ENCODE data around the gene GPC6.
"Not testable (repeated sequence)": the region's sequence is repeated elsewhere in the genome, so short reads cannot be mapped to it uniquely, and the experiment has no call there.

GPC6 gene

GRCh38 chr13:93226623-93227279 lies at the start of gene GPC6:
Gene GPC6, plus strand, starts transcription at chr13:93226807.
- peak; percentile 67 for DNase-seq (ENCODE audit: low spot score)

GRCh38 chr13:93180356-93180969 lies 46.1 kb upstream of the GPC6 start:
- no peak for DNase-seq (ENCODE audit: low spot score)

- no peak for DNase-seq (ENCODE audit: low spot score)
Observed at GRCh38 chr13:93182406-93182805, 44.2 kb upstream of the GPC6 start.

- DNase-seq (ENCODE audit: low spot score): no peak
Observed at GRCh38 chr13:93183302-93183701, 43.3 kb upstream of the GPC6 start.

- no peak for DNase-seq (ENCODE audit: low spot score)
Observed at GRCh38 chr13:93190006-93190405, 36.6 kb upstream of the GPC6 start.

- DNase-seq (ENCODE audit: low spot score): no peak
Observed at GRCh38 chr13:93193682-93194081, 32.9 kb upstream of the GPC6 start.

- DNase-seq (ENCODE audit: low spot score): no peak
Observed at GRCh38 chr13:93199856-93200255, 26.8 kb upstream of the GPC6 start.

GRCh38 chr13:93200626-93201025 lies 26.0 kb upstream of the GPC6 start:
- no peak for DNase-seq (ENCODE audit: low spot score)

GRCh38 chr13:93201992-93202558 lies 24.5 kb upstream of the GPC6 start:
- DNase-seq (ENCODE audit: low spot score): no peak

- not testable (repeated sequence) for DNase-seq (ENCODE audit: low spot score)
Observed at GRCh38 chr13:93206778-93207392, 19.7 kb upstream of the GPC6 start.

GRCh38 chr13:93216122-93216521 lies 10.5 kb upstream of the GPC6 start:
- no peak for DNase-seq (ENCODE audit: low spot score)

GRCh38 chr13:93217721-93218261 lies 8.8 kb upstream of the GPC6 start:
- no peak for DNase-seq (ENCODE audit: low spot score)

- no peak for DNase-seq (ENCODE audit: low spot score)
Observed at GRCh38 chr13:93218583-93218982, 8.0 kb upstream of the GPC6 start.

- DNase-seq (ENCODE audit: low spot score): no peak
Observed at GRCh38 chr13:93220073-93220472, 6.5 kb upstream of the GPC6 start.

GRCh38 chr13:93222976-93223375 lies 3.6 kb upstream of the GPC6 start:
- DNase-seq (ENCODE audit: low spot score): no peak

GRCh38 chr13:93224535-93224934 lies 2.1 kb upstream of the GPC6 start:
- DNase-seq (ENCODE audit: low spot score): no peak

GRCh38 chr13:93225610-93226009 lies 997 bp upstream of the GPC6 start:
- no peak for DNase-seq (ENCODE audit: low spot score)

- no peak for DNase-seq (ENCODE audit: low spot score)
Observed at GRCh38 chr13:93226065-93226622, 463 bp upstream of the GPC6 start.

GRCh38 chr13:93227280-93227877 lies 772 bp downstream of the GPC6 start:
- peak; percentile 60 for DNase-seq (ENCODE audit: low spot score)

GRCh38 chr13:93227878-93228642 lies 1.5 kb downstream of the GPC6 start:
- peak; percentile 80 for DNase-seq (ENCODE audit: low spot score)

GRCh38 chr13:93228643-93228937 lies 2.0 kb downstream of the GPC6 start:
- DNase-seq (ENCODE audit: low spot score): no peak

All from D341Med (cell line).